Measurements from ENCODE around the gene BACH1.

DNA sequence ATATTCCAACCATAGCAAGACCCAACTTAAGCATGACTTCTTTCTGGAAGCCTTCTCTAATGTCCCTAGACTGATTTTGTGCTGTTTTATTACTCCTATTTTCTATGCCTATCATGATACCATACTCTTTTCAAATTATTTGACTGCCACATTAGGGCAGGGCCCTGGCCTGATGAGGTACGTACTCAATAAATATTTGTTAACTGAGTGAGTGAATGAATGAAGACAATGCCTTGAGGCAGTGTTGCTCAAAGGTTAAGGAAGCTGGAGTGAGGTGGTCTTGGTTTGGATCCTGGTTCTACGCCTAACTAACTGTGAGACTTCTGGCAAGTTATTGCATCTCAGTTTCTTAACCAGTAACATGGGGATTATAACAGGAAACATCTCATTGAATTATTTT, 38.3 kb upstream of the BACH1 start:
- TF ChIP-seq, protein P1, sequence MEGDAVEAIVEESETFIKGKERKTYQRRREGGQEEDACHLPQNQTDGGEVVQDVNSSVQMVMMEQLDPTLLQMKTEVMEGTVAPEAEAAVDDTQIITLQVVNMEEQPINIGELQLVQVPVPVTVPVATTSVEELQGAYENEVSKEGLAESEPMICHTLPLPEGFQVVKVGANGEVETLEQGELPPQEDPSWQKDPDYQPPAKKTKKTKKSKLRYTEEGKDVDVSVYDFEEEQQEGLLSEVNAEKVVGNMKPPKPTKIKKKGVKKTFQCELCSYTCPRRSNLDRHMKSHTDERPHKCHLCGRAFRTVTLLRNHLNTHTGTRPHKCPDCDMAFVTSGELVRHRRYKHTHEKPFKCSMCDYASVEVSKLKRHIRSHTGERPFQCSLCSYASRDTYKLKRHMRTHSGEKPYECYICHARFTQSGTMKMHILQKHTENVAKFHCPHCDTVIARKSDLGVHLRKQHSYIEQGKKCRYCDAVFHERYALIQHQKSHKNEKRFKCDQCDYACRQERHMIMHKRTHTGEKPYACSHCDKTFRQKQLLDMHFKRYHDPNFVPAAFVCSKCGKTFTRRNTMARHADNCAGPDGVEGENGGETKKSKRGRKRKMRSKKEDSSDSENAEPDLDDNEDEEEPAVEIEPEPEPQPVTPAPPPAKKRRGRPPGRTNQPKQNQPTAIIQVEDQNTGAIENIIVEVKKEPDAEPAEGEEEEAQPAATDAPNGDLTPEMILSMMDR (IDR thresholded peaks at IDR 0.05; ENCODE audit: insufficient read depth, low read depth, low read length): no peak
- TF ChIP-seq EZH2 (IDR thresholded peaks at IDR 0.05; ENCODE audit: insufficient read depth, low read length): no peak

All from astrocyte (in vitro differentiated cells and primary cell).